T-cell (primary cell): ENCODE measurements around the gene MAML1. TPM values are rescaled to one million over a fixed set of nuclear protein-coding genes. Genes with fewer than 3 reads are reported as not detected.

Experiments
- ATAC-seq, 4 experiments: fragments of 200-7000 bp in 3 of 4; fragments of 150-1000 bp in 1 of 4; cut with Tn5 transposase; replicated peaks in 1 of 4; 1 replicate in 3 of 4; 2 replicates in 1 of 4; pipeline ENCODE4 v1.10.0; 2021; ENCODE audit warnings: moderate library complexity in 3 of 4, mild to moderate bottlenecking in 2 of 4, moderate number of reproducible peaks in 1 of 4
- CTCF ChIA-PET, 2 donors: fragments of 300-600 bp; sonication (Branson Sonifier 250); formaldehyde crosslinking; loops; one replicate each; lab custom pipeline; 2022; ENCODE audit warnings: antibody characterized with exemption in 2 of 2; lab: Charles Lee
- POLR2A ChIA-PET, 2 donors: fragments of 300-600 bp; sonication (Branson Sonifier 250); formaldehyde crosslinking; loops; one replicate each; lab custom pipeline; 2022; ENCODE audit warnings: antibody characterized with exemption in 2 of 2; lab: Charles Lee
- DNase-seq, 35 experiments: peaks; one replicate each; pipeline versions ENCODE4 v3.0.0 to v3.0.0-alpha.2; 2013 to 2023
- H3K27ac ChIP-seq: one replicate; pipeline ENCODE4 v1.5.1; 2013; ENCODE audit warnings: low read length
- H3K27me3 ChIP-seq, 2 experiments: replicated peaks in 1 of 2; 1 replicate in 1 of 2; 2 replicates in 1 of 2; pipeline versions ENCODE4 v1.6.1 to v1.7.0; 2013; ENCODE audit warnings: low read length in 1 of 2, mixed read lengths in 1 of 2; ENCODE audit not compliant: control insufficient read depth in 2 of 2, insufficient read depth in 2 of 2; ENCODE audit errors: extremely low read depth in 1 of 2
- H3K36me3 ChIP-seq, 2 donors: 1 replicate in 1 of 2; 2 replicates in 1 of 2; pipeline versions ENCODE4 v1.6.1 to v1.7.0; 2013; ENCODE audit warnings: low read length in 1 of 2; ENCODE audit not compliant: control insufficient read depth in 2 of 2, insufficient read depth in 1 of 2; ENCODE audit errors: extremely low read depth in 1 of 2
- H3K4me1 ChIP-seq, 2 experiments: 1 replicate in 1 of 2; 2 replicates in 1 of 2; pipeline versions ENCODE4 v1.6.1 to v1.7.0; 2013; ENCODE audit warnings: low read length in 2 of 2, mixed read lengths in 1 of 2; ENCODE audit not compliant: insufficient read depth in 2 of 2, control insufficient read depth in 1 of 2; ENCODE audit errors: extremely low read depth in 1 of 2
- H3K4me3 ChIP-seq, 2 donors: 1 replicate in 1 of 2; 2 replicates in 1 of 2; pipeline versions ENCODE4 v1.5.1 to v1.7.0; 2013; ENCODE audit warnings: mild to moderate bottlenecking in 2 of 2, low read length in 1 of 2, moderate library complexity in 1 of 2; ENCODE audit not compliant: control insufficient read depth in 1 of 2; ENCODE audit errors: extremely low read depth in 1 of 2
- H3K9me3 ChIP-seq: 2 replicates; pipeline ENCODE4 v1.7.0; 2013
- H3K27ac Mint-ChIP-seq, 2 donors: one replicate each; pipeline ENCODE4 v1.8.0; 2020 to 2021; ENCODE audit warnings: mild to moderate bottlenecking in 2 of 2, mixed read lengths in 2 of 2
- H3K27me3 Mint-ChIP-seq, 2 donors: one replicate each; pipeline ENCODE4 v1.8.0; 2021 to 2022; ENCODE audit warnings: mixed read lengths in 2 of 2
- H3K36me3 Mint-ChIP-seq: one replicate; pipeline ENCODE4 v1.8.0; 2021; ENCODE audit warnings: mixed read lengths
- H3K4me1 Mint-ChIP-seq, 3 donors: one replicate each; pipeline ENCODE4 v1.8.0; 2020 to 2022; ENCODE audit warnings: mixed read lengths in 3 of 3, mild to moderate bottlenecking in 1 of 3
- H3K4me3 Mint-ChIP-seq, 3 donors: one replicate each; pipeline ENCODE4 v1.8.0; 2020 to 2022; ENCODE audit warnings: mild to moderate bottlenecking in 3 of 3, mixed read lengths in 3 of 3, moderate library complexity in 3 of 3
- H3K9me3 Mint-ChIP-seq, 3 donors: one replicate each; pipeline ENCODE4 v1.8.0; 2020 to 2022; ENCODE audit warnings: mixed read lengths in 3 of 3
- WGBS: methylation state at CpG from one replicate; pipeline ENCODE4 v1.1.5; 2013; ENCODE audit warnings: missing lambda C conversion rate; ENCODE audit not compliant: insufficient coverage; 5-methylcytosine and 5-hydroxymethylcytosine counted together
- total RNA-seq, 35 experiments: library from RNA in 6 of 35; stranded (reverse) in 6 of 35; fragments of 120-200 nt in 1 of 35; gene quantifications; one replicate each; pipeline versions ENCODE4 v1.2.1 to v1.2.4 and lab custom pipeline; 2013 to 2026

Gene MAML1
- total RNA-seq, 5 donors from 2014 or later (not counting 1 experiment from before 2014, with no cell fraction given) = 31.3 to 56.4 (median 50.6) TPM

DNA sequence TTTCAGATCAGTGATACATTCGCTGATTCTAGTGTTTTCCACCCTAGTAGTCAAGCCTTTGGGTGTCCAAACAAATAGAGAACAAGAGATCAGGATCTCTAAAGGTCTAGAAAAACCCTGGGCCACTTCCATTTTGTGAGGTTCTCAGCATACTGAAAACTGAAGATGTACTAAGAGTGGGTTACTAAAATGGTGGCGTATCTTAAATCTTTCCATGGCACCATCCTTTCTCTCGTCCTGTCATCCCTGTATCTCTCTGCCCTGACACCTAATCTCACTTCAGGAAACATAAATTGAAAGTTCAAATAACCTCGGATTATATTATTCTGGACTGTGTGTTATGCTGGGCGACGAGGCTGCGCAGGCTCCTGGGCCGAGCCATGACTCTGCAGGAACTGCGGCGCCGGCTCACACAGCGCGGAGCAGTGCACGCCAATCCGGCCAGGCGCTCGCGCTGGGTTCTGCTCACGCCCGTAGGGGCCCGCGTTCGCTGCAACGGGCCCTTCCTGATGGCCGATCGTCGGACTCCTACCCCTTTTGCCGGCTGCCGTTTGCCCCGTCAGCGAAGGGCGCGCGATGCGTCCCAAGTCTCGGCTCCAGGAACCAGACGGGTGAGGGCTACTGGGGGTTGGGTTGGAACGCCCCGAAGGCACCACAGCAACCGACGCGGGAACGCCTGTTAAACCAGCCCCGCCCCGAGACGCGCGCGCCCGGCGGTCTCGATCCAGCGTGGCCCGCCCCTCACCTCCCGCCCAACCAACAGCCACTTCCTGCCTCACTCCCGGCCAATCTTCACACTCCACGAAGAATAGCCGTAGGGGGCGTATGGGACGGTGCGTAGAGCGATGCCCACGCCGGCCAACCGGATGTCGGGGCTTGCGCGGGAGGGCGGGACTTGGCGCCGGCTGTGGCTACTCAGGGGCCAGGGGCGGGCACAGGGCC lies 34.4 kb upstream of the MAML1 start:
- Histone ChIP-seq H3K9me3 (no peaks in the 10 kb centered on the region), H3K36me3 (no peaks in the 10 kb centered on the region), H3K4me3 (peak overlapping the region; percentile 83 to 90), H3K4me1 (peaks cover 13 to 43% of the 10 kb centered on the region in 2 experiments), H3K27me3 (no peaks in the 10 kb centered on the region), H3K27ac (peak overlapping the region; percentile 89)
- peak overlapping the region; percentile 96 to 98 (median 98) for H3K4me3 Mint-ChIP-seq
- no peaks in the 10 kb centered on the region for H3K9me3 Mint-ChIP-seq
- H3K36me3 Mint-ChIP-seq = peaks cover 6% of the 10 kb centered on the region
- POLR2A ChIA-PET = interaction anchor here in 1 of 2 donors (0.9 to 1.3 kb wide), 2 partner anchors 21 to 74 kb away, joined by 3 read pairs; no protein-coding TSS in a partner anchor
- 1% methylated on average over 52 of the region's 72 CpGs for WGBS
- CTCF ChIA-PET = interaction anchor here in 1 of 2 donors (1.7 kb wide), 1 partner anchor 34 kb away, joined by 4 read pairs; the partner anchor contains the start of gene MAML1
- H3K4me1 Mint-ChIP-seq = peaks cover 41 to 46% (median 44%) of the 10 kb centered on the region in 3 donors
- H3K27ac Mint-ChIP-seq = peak overlapping the region; percentile 99
- H3K27me3 Mint-ChIP-seq = no peaks in the 10 kb centered on the region
- peak; percentile 95 to 100 (median 99) for DNase-seq
- ATAC-seq = peak; percentile 89 to 90 (median 90)

DNA sequence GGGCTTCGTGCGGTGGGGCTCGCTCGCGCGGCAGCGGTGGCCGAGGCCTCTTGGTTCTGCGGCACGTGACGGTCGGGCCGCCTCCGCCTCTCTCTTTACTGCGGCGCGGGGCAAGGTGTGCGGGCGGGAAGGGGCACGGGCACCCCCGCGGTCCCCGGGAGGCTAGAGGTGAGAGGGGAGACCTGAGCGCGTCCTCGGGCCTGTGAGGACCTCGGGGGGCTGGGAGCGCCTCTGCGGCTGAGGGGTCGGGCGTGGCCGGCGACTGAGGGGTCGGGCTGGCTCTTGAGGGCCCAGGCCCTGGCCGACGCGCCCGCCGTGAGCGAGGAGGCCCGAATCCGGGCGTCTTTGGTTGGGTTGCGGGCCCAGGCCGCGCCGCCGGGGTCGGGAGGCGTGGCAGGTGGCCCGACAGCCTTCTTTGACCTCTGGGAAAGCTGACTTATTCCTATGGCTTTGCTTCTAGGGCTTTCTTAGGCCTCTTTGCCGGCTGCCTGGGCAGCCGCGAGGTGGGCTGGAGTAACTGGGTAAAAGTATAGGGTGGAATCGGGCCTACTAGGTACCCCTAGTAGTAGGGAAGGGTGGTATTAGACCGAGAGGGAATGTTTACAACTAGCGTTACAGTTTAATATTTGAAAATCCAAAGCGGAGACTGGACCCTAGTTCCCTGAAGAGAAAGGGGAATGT lies 33.5 kb upstream of the MAML1 start, which contains the start of gene CANX:
TSS of gene CANX (plus strand) at position 33 of the 681 bp plus-strand sequence. CDS start 6,715 bp downstream, outside the sequence.
- WGBS = under 1% methylated on average over 52 of the region's 58 CpGs
- peak within 1 kb of the TSS; percentile 99 for H3K27ac Mint-ChIP-seq
- H3K27me3 ChIP-seq = no peaks in the 10 kb centered on the region
- no peaks in the 10 kb centered on the region for H3K9me3 Mint-ChIP-seq
- peaks cover 49 to 54% (median 52%) of the 10 kb centered on the region in 3 donors for H3K4me1 Mint-ChIP-seq
- peak in 1 of 35 experiments; percentile 4 for DNase-seq
- H3K36me3 Mint-ChIP-seq = peaks cover 14% of the 10 kb centered on the region
- peak within 1 kb of the TSS; percentile 96 to 98 (median 98) for H3K4me3 Mint-ChIP-seq
- no peaks in the 10 kb centered on the region for H3K36me3 ChIP-seq
- ChIA-PET CTCF (no interaction called here), POLR2A (interaction anchor here in 1 of 2 donors (1.1 kb wide), 1 partner anchor 33 kb away, joined by 3 read pairs; the partner anchor contains the start of gene MAML1)
- no peaks in the 10 kb centered on the region for H3K27me3 Mint-ChIP-seq
- H3K9me3 ChIP-seq = no peaks in the 10 kb centered on the region
- ATAC-seq = peak in 3 of 4 experiments; percentile 0 to 3 (median 2)
- H3K27ac ChIP-seq = peak within 1 kb of the TSS; percentile 89
- H3K4me3 ChIP-seq = peak within 1 kb of the TSS; percentile 83 to 90
- H3K4me1 ChIP-seq = peaks cover 13 to 44% of the 10 kb centered on the region in 2 experiments

DNA sequence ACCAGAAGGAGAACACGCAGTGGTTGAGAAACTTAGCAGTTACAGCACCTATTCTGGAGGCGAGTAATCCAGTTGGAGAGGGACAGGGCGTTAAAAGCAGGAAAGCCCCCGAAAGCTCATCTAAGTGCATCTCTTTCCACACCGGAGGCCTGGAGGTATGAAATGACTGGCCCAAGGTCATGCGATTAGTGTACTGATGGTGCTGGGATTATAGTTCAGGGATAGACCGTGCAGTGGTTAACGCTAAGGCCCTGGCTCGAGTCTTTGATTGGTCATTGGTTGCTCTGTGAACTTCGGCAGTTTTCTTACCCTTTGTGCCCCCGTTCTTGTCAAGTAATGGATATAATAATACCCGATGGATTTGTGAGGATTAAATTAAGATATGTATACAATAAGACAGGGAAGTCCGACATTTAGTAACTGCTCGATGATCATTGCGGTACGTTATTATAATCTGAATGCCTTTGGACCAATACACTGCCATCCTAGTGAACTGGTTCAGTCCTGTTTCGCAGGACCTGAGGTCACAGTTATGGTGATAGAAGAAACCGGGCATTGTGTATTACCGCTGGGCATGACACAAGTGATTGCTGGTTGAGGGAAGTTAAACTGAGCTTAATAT lies 32.9 kb upstream of the MAML1 start:
- ChIA-PET CTCF (interaction anchor here in 1 of 2 donors (0.6 kb wide), 1 partner anchor 26 kb away, joined by 6 read pairs; no protein-coding TSS in a partner anchor), POLR2A (interaction anchor here in 1 of 2 donors (1.1 kb wide), 2 partner anchors 33 to 76 kb away, joined by 3 to 5 read pairs; partner anchors contain the start of genes HNRNPH1 and MAML1)
- no peaks in the 10 kb centered on the region for H3K9me3 Mint-ChIP-seq
- Histone ChIP-seq H3K27me3 (no peaks in the 10 kb centered on the region), H3K4me1 (peaks cover 13 to 47% of the 10 kb centered on the region in 2 experiments), H3K9me3 (no peaks in the 10 kb centered on the region), H3K27ac (peak overlapping the region; percentile 88), H3K36me3 (no peaks in the 10 kb centered on the region), H3K4me3 (peak overlapping the region; percentile 83 to 90)
- peak overlapping the region; percentile 96 to 98 (median 98) for H3K4me3 Mint-ChIP-seq
- H3K27me3 Mint-ChIP-seq = no peaks in the 10 kb centered on the region
- H3K36me3 Mint-ChIP-seq = peaks cover 14% of the 10 kb centered on the region
- DNase-seq (peak in 4 of 35 experiments; percentile 6 to 48 (median 20)), ATAC-seq (no peak)
- peaks cover 49 to 52% (median 52%) of the 10 kb centered on the region in 3 donors for H3K4me1 Mint-ChIP-seq
- 0% methylated on average over 10 of the region's 19 CpGs for WGBS
- peak overlapping the region; percentile 93 to 97 for H3K27ac Mint-ChIP-seq

DNA sequence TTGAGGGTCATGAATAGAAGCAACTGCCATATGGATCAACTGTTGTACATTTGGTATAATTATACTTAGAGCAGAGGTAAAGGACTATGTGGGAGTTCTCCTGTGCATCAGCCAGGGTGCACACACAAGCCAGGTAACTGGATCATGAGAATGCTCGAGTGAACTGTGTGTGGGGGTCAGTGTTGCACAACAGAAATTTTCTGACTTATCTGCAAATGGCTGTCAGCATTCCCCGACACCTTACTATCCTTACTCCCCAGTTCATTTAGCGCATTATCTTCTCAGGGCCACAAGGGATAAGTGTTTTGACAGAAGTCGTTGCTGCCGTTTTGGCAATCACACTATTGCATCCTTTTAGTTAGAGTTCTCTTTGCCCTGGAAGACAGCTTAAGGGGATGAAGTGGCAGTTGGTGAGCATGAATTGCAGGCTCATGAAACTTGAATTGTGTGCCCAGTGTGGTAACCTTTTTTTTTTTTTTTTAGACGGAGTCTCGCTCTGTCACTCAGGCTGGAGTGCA lies 32.2 kb upstream of the MAML1 start:
- Mint-ChIP-seq H3K27me3 (no peaks in the 10 kb centered on the region), H3K4me3 (peak overlapping the region; percentile 96 to 98 (median 98)), H3K9me3 (no peaks in the 10 kb centered on the region), H3K4me1 (peaks cover 54 to 59% (median 56%) of the 10 kb centered on the region in 3 donors), H3K27ac (peak overlapping the region; percentile 93 to 97), H3K36me3 (peaks cover 18% of the 10 kb centered on the region)
- no peak for ATAC-seq
- Histone ChIP-seq H3K27ac (no peak overlapping the region), H3K36me3 (peaks cover 0 to under 1% of the 10 kb centered on the region in 2 donors), H3K4me3 (peak overlapping the region in 1 of 2 donors; percentile 83), H3K9me3 (no peaks in the 10 kb centered on the region), H3K27me3 (no peaks in the 10 kb centered on the region), H3K4me1 (peaks cover 13 to 47% of the 10 kb centered on the region in 2 experiments)
- ChIA-PET POLR2A (interaction anchor here in 1 of 2 donors (1.1 kb wide), 2 partner anchors 32 to 77 kb away, joined by 3 to 5 read pairs; partner anchors contain the start of genes HNRNPH1 and MAML1), CTCF (interaction anchor here in 1 of 2 donors (0.6 to 0.7 kb wide), 2 partner anchors 10 to 136 kb away, joined by 3 to 4 read pairs; no protein-coding TSS in a partner anchor)
- 21% methylated on average over 2 of the region's 7 CpGs for WGBS
- peak in 1 of 35 experiments; percentile 18 for DNase-seq

DNA sequence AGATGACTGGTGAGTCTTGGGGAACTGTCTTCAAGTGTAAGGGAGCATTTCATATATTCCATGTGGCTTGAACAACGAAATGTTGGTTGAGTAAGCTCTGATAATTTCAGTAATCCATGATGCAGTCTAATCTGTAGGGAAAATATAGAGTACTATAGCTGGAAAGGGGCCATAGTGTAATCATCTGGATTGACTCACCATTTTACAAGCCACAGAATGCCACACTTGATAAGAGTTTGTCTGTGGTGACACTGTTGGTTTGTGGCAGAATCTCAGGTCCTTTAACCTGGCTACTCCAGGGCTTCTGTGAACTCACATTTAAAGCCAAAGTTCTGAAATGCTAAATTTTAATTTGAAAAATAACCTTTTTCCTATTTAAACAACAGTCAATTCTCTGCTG lies 16.3 kb upstream of the MAML1 start:
- Mint-ChIP-seq H3K9me3 (no peaks in the 10 kb centered on the region), H3K36me3 (peaks cover 33% of the 10 kb centered on the region), H3K27me3 (no peaks in the 10 kb centered on the region), H3K4me1 (peaks cover 0 to 11% (median 9%) of the 10 kb centered on the region in 3 donors), H3K27ac (no peak overlapping the region), H3K4me3 (no peak overlapping the region)
- Histone ChIP-seq H3K27me3 (no peaks in the 10 kb centered on the region), H3K4me1 (no peaks in the 10 kb centered on the region), H3K27ac (no peak overlapping the region), H3K4me3 (no peak overlapping the region), H3K9me3 (no peaks in the 10 kb centered on the region), H3K36me3 (peaks cover 16 to 72% of the 10 kb centered on the region in 2 donors)
- 100% methylated on average over 1 of the region's 1 CpG for WGBS
- ATAC-seq (no peak), DNase-seq (no peak)
- POLR2A ChIA-PET = interaction anchor here (0.6 to 1.2 kb wide), 2 partner anchors 34 to 93 kb away, joined by 3 to 4 read pairs; partner anchors contain the start of gene HNRNPH1 (in 1 of the 2)
- CTCF ChIA-PET = interaction anchor here in 1 of 2 donors (0.5 to 0.7 kb wide), 4 partner anchors 16 to 374 kb away, joined by 3 read pairs; no protein-coding TSS in a partner anchor
